Nephron (organoid): ENCODE data around the gene RPTOR.
"Not testable (repeated sequence)": the region's sequence is repeated elsewhere in the genome, so short reads cannot be mapped to it uniquely, and the experiment has no call there.

Source experiments
- H3K27ac Mint-ChIP-seq, 3 experiments: 2 replicates each; pipeline ENCODE4 v1.8.0; 2020; ENCODE audit warnings: mixed read lengths in 3 of 3, mild to moderate bottlenecking in 2 of 3, moderate library complexity in 1 of 3
- H3K27me3 Mint-ChIP-seq: 2 replicates; pipeline ENCODE4 v1.8.0; 2021; ENCODE audit warnings: low read depth, mild to moderate bottlenecking, moderate library complexity, mixed read lengths
- H3K36me3 Mint-ChIP-seq: 2 replicates; pipeline ENCODE4 v1.8.0; 2020; ENCODE audit warnings: low read depth, mixed read lengths
- H3K4me1 Mint-ChIP-seq: 2 replicates; pipeline ENCODE4 v1.8.0; 2020; ENCODE audit warnings: mixed read lengths
- H3K4me3 Mint-ChIP-seq, 3 experiments: 2 replicates each; pipeline ENCODE4 v1.8.0; 2020; ENCODE audit warnings: mild to moderate bottlenecking in 3 of 3, mixed read lengths in 3 of 3, moderate library complexity in 2 of 3
- H3K9me3 Mint-ChIP-seq: 2 replicates; pipeline ENCODE4 v1.8.0; 2020; ENCODE audit warnings: mixed read lengths
- CTCF ChIP-seq, 3 experiments: fragments of 200-600 bp; sonication (generic); IDR thresholded peaks; one replicate each; pipeline ENCODE4 v1.5.0; 2021; ENCODE audit warnings: antibody characterized with exemption in 3 of 3; ENCODE audit not compliant: unreplicated experiment in 3 of 3

RPTOR gene

GRCh38 chr17:80573701-80574100 is 29.1 kb downstream of the RPTOR start:
- Mint-ChIP-seq H3K4me3 (no peak overlapping the region), H3K27ac (no peak overlapping the region), H3K27me3 (peaks cover 4% of the 10 kb centered on the region), H3K4me1 (no peaks in the 10 kb centered on the region), H3K36me3 (peaks cover 13% of the 10 kb centered on the region), H3K9me3 (peaks cover 2% of the 10 kb centered on the region)
- no peak for TF ChIP-seq CTCF (IDR thresholded peaks at IDR 0.05; ENCODE audit: unreplicated experiment in 3 of 3)

DNA sequence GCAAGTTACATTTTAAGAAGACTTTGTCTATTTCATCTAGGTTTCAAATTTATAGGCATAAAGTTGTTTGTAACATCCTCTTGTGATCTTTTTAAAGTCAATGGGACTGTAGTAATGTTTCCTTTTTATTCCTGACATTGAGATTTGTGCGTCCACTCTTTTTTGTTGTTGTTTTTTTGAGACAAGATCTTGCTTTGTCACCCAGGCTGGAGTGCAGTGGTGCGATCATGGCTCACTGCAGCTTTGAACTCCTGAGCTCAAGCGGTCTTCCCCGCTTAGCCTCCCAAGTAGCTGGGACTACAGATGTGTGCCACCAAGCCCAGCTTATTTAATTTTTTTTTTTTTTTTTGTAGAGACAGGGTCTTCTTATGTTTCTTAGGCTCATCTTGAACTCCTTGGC is 29.9 kb downstream of the RPTOR start:
- H3K36me3 Mint-ChIP-seq: peaks cover 13% of the 10 kb centered on the region
- no peaks in the 10 kb centered on the region for H3K4me1 Mint-ChIP-seq
- no peak overlapping the region for H3K4me3 Mint-ChIP-seq
- peaks cover 4% of the 10 kb centered on the region for H3K27me3 Mint-ChIP-seq
- no peak overlapping the region for H3K27ac Mint-ChIP-seq
- no peak for TF ChIP-seq CTCF (IDR thresholded peaks at IDR 0.05; ENCODE audit: unreplicated experiment in 3 of 3)
- peaks cover 2% of the 10 kb centered on the region for H3K9me3 Mint-ChIP-seq

DNA sequence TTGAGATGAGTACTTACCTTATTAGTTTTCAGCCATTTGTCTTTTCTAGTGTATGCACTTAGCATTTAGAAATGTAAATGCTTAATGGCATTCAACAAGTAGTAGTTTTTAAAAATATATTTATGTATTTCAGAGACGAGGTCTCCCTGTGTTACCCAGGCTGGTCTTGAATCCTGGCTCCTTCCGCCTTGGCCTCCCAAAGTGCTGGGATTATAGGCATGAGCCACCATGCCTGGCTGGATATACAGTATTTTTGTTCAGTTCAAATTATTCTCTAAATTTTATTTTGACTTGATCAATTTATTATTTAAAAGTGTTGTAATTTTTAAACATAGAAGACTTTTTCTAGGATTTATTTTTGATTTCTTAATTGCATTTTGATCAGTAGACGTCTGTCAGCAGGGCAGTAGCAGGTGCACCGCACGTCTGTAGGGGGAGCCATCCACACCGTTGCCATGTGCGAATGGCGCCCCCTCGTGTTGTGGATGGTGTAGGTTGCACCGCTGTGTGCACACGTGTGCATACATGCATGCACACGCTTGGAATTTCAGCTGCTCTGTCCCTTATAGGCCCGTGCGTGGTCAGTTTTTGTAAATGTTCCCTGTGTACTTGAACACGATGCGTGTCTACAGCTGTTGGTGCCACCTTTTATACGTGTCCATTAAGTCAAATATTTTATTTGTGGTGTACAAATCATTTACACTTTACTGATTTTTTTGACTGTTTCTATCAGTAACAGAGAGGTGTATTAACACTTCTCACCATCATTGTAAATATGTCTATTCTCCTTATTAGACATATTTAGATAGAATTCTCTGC is 30.6 kb downstream of the RPTOR start:
- Mint-ChIP-seq H3K9me3 (peaks cover 2% of the 10 kb centered on the region), H3K4me1 (no peaks in the 10 kb centered on the region), H3K4me3 (no peak overlapping the region), H3K36me3 (peaks cover 13% of the 10 kb centered on the region), H3K27ac (no peak overlapping the region), H3K27me3 (peaks cover 4% of the 10 kb centered on the region)
- TF ChIP-seq CTCF (IDR thresholded peaks at IDR 0.05; ENCODE audit: unreplicated experiment in 3 of 3): peak; percentile 98 to 100 (median 99)

DNA sequence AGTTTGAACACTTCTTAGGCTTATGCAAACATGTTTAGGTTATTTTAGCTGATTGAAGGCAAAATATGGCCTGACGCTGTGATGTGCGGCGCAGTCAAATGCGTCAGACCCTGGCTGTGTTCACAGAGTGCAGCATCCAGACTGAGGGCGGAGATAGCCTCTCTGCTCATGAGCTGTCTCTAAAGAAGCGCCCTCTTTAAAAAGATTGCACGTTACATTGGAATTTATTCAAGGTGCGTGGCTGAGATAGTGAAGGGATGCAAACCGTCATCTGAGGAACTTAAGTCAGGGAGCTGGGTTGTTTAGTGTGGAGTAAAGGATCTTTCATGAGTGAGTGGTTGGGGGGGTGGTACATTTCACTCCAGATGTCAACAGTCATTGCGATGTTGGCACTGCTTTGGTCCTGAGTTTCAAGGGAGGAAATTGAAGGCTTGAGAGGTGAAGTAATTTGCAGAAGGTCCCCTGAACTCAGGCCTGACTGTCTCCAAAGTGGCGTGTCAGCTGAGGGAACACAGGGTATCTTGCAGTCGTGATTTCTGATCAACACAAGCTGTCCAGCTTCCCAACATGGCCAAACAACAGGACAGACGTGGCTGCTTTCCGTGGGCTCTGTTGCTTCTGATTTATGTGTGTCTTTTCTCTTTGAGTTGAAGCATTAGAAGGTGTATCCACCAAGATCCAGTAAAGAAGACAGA is 33.4 kb downstream of the RPTOR start:
- peaks cover 4% of the 10 kb centered on the region for H3K36me3 Mint-ChIP-seq
- TF ChIP-seq CTCF (IDR thresholded peaks at IDR 0.05; ENCODE audit: unreplicated experiment in 3 of 3): no peak

GRCh38 chr17:80578668-80579388 is 34.2 kb downstream of the RPTOR start:
- not testable (repeated sequence) for H3K9me3 Mint-ChIP-seq, H3K4me3 Mint-ChIP-seq, H3K4me1 Mint-ChIP-seq, H3K36me3 Mint-ChIP-seq, H3K27me3 Mint-ChIP-seq, H3K27ac Mint-ChIP-seq

More for the DNA sequence above, 33.4 kb downstream of the RPTOR start:
- Mint-ChIP-seq H3K27ac (no peak overlapping the region), H3K4me1 (no peaks in the 10 kb centered on the region), H3K27me3 (peaks cover 4% of the 10 kb centered on the region), H3K9me3 (peaks cover under 1% of the 10 kb centered on the region), H3K4me3 (no peak overlapping the region)

GRCh38 chr17:80582165-80582564 is 37.5 kb downstream of the RPTOR start:
- Mint-ChIP-seq H3K27me3 (no peaks in the 10 kb centered on the region), H3K36me3 (peaks cover 3% of the 10 kb centered on the region), H3K4me1 (peaks cover 16% of the 10 kb centered on the region), H3K9me3 (no peaks in the 10 kb centered on the region), H3K4me3 (no peak overlapping the region), H3K27ac (no peak overlapping the region)
- no peak for TF ChIP-seq CTCF (IDR thresholded peaks at IDR 0.05; ENCODE audit: unreplicated experiment in 3 of 3)
